Lower lobe of right lung (tissue), 2 donors: ENCODE measurements around the gene TIAM1. TPM values are rescaled to one million over a fixed set of nuclear protein-coding genes. Genes with fewer than 3 reads are reported as not detected.

Experiments used
- ATAC-seq, 2 donors: fragments of 200-7000 bp; cut with Tn5 transposase; one replicate each; pipeline ENCODE4 v1.9.1; 2020 to 2022; ENCODE audit warnings: mild to moderate bottlenecking in 2 of 2, moderate library complexity in 2 of 2
- DNase-seq: peaks from one replicate; pipeline ENCODE4 v3.0.0-alpha.2; 2020
- H3K27ac ChIP-seq: fragments of 200-600 bp; one replicate; pipeline ENCODE4 v1.8.0; 2022
- H3K27me3 ChIP-seq: fragments of 200-600 bp; one replicate; pipeline ENCODE4 v1.8.0; 2022; ENCODE audit warnings: low read depth
- H3K36me3 ChIP-seq: fragments of 200-600 bp; one replicate; pipeline ENCODE4 v1.8.0; 2022; ENCODE audit warnings: mild to moderate bottlenecking
- H3K4me1 ChIP-seq: fragments of 200-600 bp; one replicate; pipeline ENCODE4 v1.8.0; 2022
- H3K4me3 ChIP-seq: fragments of 200-600 bp; one replicate; pipeline ENCODE4 v1.8.0; 2022; ENCODE audit warnings: mild to moderate bottlenecking
- H3K9me3 ChIP-seq: fragments of 200-600 bp; one replicate; pipeline ENCODE4 v1.8.0; 2022
- CTCF ChIP-seq: fragments of 200-600 bp; IDR thresholded peaks from one replicate; pipeline ENCODE4 v1.8.0; 2022; ENCODE audit warnings: antibody characterized with exemption, mild to moderate bottlenecking
- intact Hi-C: fragments of 100-400 bp; cut with DNase I; formaldehyde crosslinking; loops from one replicate; pipeline ENCODE4 v1.11.0; 2022
- total RNA-seq: library from RNA; stranded (reverse); fragmentation: NEBNext Ultra II Directional; extraction: Animal tissue kit (Norgen Biotek cat#: 25700); gene quantifications from one replicate; pipeline ENCODE4 v1.2.1, GENCODE V29; 2021
- donor health status: DM: no; HTN: yes; CAD: no; lungs with severe emphysema.

TIAM1 gene
- total RNA-seq, 1 donor from 2014 or later, result 45.5 TPM

GRCh38 chr21:31203431-31204054, 140.5 kb downstream of the TIAM1 start:
- intact Hi-C loops, result loop anchor here (10.0 kb wide), 1 partner anchor 381 kb away; no protein-coding TSS in a partner anchor
- H3K27ac ChIP-seq, result no peak overlapping the region
- H3K36me3 ChIP-seq, result no peaks in the 10 kb centered on the region
- ATAC-seq, result no peak
- H3K4me3 ChIP-seq, result no peak overlapping the region
- no peak for TF ChIP-seq CTCF
- no peaks in the 10 kb centered on the region for H3K27me3 ChIP-seq
- H3K4me1 ChIP-seq, result peaks cover 21% of the 10 kb centered on the region
- no peaks in the 10 kb centered on the region for H3K9me3 ChIP-seq
- DNase-seq, result no peak

- ATAC-seq, result peak; percentile 76 to 82
- Histone ChIP-seq H3K27me3 (no peaks in the 10 kb centered on the region), H3K4me1 (peaks cover 21% of the 10 kb centered on the region), H3K27ac (peak overlapping the region; percentile 53), H3K9me3 (no peaks in the 10 kb centered on the region), H3K36me3 (no peaks in the 10 kb centered on the region), H3K4me3 (no peak overlapping the region)
- DNase-seq, result no peak
- no peak for TF ChIP-seq CTCF
- intact Hi-C loops, result loop anchor here (10.0 kb wide), 1 partner anchor 383 kb away; no protein-coding TSS in a partner anchor
Observed at GRCh38 chr21:31201548-31201947, 142.5 kb downstream of the TIAM1 start.

GRCh38 chr21:31201144-31201543, 142.9 kb downstream of the TIAM1 start:
- Histone ChIP-seq H3K4me3 (no peak overlapping the region), H3K27ac (peak overlapping the region; percentile 53), H3K27me3 (no peaks in the 10 kb centered on the region), H3K9me3 (no peaks in the 10 kb centered on the region), H3K4me1 (peaks cover 21% of the 10 kb centered on the region), H3K36me3 (no peaks in the 10 kb centered on the region)
- intact Hi-C loops, result loop anchor here (10.0 kb wide), 1 partner anchor 384 kb away; no protein-coding TSS in a partner anchor
- DNase-seq, result no peak
- peak in 1 of 2 donors; percentile 8 for ATAC-seq
- no peak for TF ChIP-seq CTCF

GRCh38 chr21:31198575-31198974, 145.5 kb downstream of the TIAM1 start:
- intact Hi-C loops, result loop anchor here (10.0 kb wide), 1 partner anchor 406 kb away; no protein-coding TSS in a partner anchor

GRCh38 chr21:31196724-31197123, 147.3 kb downstream of the TIAM1 start:
- Histone ChIP-seq H3K4me1 (peaks cover 20% of the 10 kb centered on the region), H3K27me3 (no peaks in the 10 kb centered on the region), H3K4me3 (no peak overlapping the region), H3K27ac (no peak overlapping the region), H3K36me3 (no peaks in the 10 kb centered on the region), H3K9me3 (no peaks in the 10 kb centered on the region)
- DNase-seq, result no peak
- TF ChIP-seq CTCF, result no peak
- no peak for ATAC-seq
- intact Hi-C loops, result loop anchor here (10.0 kb wide), 1 partner anchor 408 kb away; no protein-coding TSS in a partner anchor

More at GRCh38 chr21:31198575-31198974, 145.5 kb downstream of the TIAM1 start:
- ATAC-seq (peak; percentile 63 to 65), DNase-seq (no peak)
- H3K4me1 ChIP-seq, result peaks cover 21% of the 10 kb centered on the region
- TF ChIP-seq CTCF, result peak; percentile 75
- no peak overlapping the region for H3K27ac ChIP-seq
- no peak overlapping the region for H3K4me3 ChIP-seq
- H3K36me3 ChIP-seq, result no peaks in the 10 kb centered on the region
- no peaks in the 10 kb centered on the region for H3K27me3 ChIP-seq
- H3K9me3 ChIP-seq, result no peaks in the 10 kb centered on the region
